GM12864 (cell line): ENCODE measurements around the gene CD300LB.
"Not testable (repeated sequence)": the region's sequence is repeated elsewhere in the genome, so short reads cannot be mapped to it uniquely, and the experiment has no call there.

ENCODE experiments used
- DNase-seq: peaks from one replicate; pipeline ENCODE4 v3.0.0-alpha.2; 2011; ENCODE audit warnings: low read depth
- H3K4me3 ChIP-seq: 2 replicates; pipeline ENCODE4 v1.5.1; 2011; ENCODE audit warnings: mild to moderate bottlenecking, low read depth, low read length, control low read depth
- TF ChIP-seq, protein P1 (sequence below): IDR thresholded peaks from 2 replicates; pipeline ENCODE4 v1.5.1; 2011; ENCODE audit warnings: low read depth, mild to moderate bottlenecking, moderate library complexity, low read length, control low read depth, inconsistent platforms; ENCODE audit errors: missing control alignments

Gene CD300LB

DNA sequence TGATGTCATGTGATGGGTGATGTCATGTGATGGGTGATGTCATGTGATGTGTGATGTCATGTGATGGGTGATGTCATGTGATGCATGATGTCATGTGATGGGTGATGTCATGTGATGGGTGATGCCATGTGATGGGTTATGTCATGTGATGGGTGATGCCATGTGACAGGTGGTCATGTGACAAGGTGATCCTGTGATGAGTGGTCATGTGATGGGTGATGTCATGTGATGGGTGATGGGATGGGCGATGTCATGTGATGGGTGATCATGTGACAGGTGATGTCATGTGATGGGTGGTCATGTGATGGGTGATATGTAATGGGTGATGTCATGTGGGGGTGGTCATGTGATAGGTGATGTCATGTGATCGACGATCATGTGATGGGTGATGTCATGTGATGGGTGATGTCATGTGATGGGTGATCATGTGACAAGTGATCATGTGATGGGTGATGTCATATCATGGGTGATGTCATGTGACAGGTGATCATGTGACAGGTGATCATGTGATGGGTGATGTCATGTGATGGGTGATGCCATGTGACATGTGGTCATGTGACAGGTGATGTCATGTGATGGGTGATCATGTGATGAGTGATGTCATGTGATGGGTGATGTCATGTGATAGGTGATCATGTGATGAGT, 17.2 kb downstream of the CD300LB start:
- DNase-seq, result no peak
- no peak overlapping the region for H3K4me3 ChIP-seq
- TF ChIP-seq, protein P1, sequence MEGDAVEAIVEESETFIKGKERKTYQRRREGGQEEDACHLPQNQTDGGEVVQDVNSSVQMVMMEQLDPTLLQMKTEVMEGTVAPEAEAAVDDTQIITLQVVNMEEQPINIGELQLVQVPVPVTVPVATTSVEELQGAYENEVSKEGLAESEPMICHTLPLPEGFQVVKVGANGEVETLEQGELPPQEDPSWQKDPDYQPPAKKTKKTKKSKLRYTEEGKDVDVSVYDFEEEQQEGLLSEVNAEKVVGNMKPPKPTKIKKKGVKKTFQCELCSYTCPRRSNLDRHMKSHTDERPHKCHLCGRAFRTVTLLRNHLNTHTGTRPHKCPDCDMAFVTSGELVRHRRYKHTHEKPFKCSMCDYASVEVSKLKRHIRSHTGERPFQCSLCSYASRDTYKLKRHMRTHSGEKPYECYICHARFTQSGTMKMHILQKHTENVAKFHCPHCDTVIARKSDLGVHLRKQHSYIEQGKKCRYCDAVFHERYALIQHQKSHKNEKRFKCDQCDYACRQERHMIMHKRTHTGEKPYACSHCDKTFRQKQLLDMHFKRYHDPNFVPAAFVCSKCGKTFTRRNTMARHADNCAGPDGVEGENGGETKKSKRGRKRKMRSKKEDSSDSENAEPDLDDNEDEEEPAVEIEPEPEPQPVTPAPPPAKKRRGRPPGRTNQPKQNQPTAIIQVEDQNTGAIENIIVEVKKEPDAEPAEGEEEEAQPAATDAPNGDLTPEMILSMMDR, result no peak

DNA sequence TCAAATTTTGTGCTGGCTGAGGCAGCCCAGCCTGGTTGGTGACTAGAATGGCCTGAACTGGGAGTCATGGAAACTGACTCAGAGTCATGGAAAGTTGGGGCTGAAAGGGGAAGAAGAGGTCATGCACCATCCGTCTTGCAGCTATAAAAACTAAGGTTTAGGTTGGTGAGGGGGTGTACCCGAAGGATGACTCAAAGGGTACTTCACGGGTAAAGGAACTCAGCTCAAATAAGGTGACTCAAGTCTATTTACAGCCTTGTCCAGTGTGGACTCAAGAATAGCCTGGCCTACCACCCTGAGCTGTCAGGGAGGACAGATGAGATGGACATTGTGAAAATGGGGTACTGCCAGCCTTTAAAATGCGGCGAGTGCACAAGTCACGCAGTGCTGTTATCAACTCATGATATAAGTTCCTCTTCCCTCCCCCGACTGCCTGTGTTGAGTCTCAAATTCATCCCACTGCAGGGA, 18.6 kb downstream of the CD300LB start:
- TF ChIP-seq, protein P1, result no peak
- H3K4me3 ChIP-seq, result no peak overlapping the region
- no peak for DNase-seq

DNA sequence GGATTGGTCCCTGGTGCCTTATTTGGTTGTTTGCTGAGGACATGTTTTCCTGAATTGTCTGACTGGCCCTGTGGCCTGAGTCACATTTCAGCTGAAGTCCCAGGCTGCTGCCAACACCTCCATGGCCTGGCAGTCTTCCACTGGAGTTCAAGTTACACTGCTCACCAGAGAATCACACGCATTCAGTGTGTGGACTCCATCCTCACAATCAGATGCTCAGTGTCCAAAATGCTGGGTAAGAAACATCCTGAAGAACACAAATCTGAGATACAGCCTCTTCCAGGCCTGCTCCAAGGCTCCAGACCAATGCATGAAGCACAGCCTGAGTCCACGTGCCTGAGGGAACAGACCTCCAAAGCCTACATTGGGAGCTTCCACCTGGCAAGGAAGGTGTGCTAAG, 19.2 kb downstream of the CD300LB start:
- DNase-seq, result no peak
- TF ChIP-seq, protein P1, result no peak
- no peak overlapping the region for H3K4me3 ChIP-seq

DNA sequence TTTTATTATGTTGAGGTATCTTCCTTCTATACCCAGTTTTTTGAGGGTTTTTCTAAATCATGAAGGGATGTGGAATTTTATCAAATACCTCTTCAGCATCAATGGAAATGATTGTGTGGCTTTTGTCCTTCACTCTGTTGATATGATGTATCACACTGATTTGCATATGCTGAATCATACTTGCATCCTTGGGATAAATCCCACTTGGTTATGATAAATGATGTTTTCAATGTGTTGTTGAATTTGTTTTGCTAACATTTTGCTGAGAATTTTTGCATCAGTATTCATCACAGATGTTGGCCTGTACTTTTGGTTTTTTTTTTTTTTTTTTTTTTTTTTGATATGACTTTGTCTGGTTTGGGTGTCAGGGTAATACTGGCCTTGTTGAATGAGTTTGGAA, 23.1 kb downstream of the CD300LB start:
- TF ChIP-seq, protein P1, result no peak
- DNase-seq, result no peak
- no peak overlapping the region for H3K4me3 ChIP-seq

DNA sequence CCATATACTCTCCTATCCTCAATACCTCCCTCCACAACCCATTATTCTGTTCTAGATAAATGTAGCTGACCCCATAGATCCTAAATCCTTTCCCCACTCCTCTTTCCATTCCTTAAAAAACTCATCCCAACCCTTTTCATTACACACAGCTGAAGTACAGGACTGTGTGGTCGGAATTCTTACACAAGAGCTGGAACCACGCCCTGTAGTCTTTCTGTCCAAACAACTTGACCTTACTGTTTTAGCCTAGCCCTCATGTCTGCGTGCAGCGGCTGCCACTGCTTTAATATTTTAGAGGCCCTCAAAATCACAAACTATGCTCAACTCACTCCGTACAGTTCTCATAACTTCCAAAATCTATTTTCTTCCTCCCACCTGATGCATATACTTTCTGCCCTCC, 27.3 kb downstream of the CD300LB start:
- DNase-seq, H3K4me3 ChIP-seq: not testable (repeated sequence)

DNA sequence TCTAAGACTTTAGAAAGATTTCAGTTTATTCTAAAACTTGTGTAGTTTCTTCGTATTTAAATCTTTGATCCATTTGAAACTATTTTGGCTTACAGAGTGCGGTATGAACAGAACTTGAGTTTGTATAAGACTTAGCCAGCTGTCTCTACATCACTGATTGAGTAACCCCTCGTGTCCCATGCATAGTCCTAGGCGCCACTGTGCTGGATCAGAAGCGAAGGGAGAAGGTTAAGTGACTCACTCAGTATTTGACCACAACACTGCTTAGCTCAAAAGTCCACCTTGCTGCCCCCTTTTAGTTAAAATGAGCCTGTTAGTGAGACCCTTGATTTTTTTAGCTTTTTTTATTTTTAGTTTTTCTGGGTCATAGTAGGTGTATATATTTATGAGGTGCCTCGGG, 28.4 kb downstream of the CD300LB start:
- DNase-seq, result no peak
- no peak overlapping the region for H3K4me3 ChIP-seq
- TF ChIP-seq, protein P1, result no peak

DNA sequence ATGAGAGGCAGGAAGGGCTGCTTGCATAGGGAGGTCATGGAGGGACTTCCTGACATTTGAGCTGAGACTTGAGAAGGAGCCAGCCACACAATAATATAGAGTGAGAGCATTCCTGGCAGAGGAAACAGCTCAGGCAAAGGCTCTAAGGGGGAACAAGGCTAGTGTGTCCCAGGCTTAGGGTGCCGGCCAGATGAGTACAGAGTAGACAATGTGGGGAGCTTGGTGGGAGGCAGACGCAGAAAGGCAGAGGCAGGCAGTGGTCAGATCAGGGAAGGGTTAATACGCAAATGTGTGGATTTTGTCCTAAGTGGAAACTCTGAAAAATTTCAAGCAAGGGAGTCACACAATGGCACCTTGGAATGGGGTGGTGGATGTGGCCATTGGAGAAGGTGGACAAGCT, 31.3 kb downstream of the CD300LB start:
- DNase-seq, result no peak
- TF ChIP-seq, protein P1, result no peak
- H3K4me3 ChIP-seq, result no peak overlapping the region
